HG02870 (cell line): ENCODE data around the gene EVPLL.
"Not testable (repeated sequence)": the region's sequence is repeated elsewhere in the genome, so short reads cannot be mapped to it uniquely, and the experiment has no call there.

ENCODE experiments used
- ATAC-seq: cut with Tn5 transposase; IDR thresholded peaks from one replicate; pipeline ENCODE4 v1.9.1; 2021; ENCODE audit warnings: mild to moderate bottlenecking, moderate library complexity; ENCODE audit not compliant: unreplicated experiment

Gene EVPLL

GRCh38 chr17:18378614-18379013 lies 1.0 kb downstream of the EVPLL start:
- ATAC-seq = not testable (repeated sequence)

- ATAC-seq = no peak
Measured at GRCh38 chr17:18379246-18380146, 1.9 kb downstream of the EVPLL start.

- no peak for ATAC-seq
Measured at GRCh38 chr17:18380471-18381157, 3.0 kb downstream of the EVPLL start.

GRCh38 chr17:18381158-18381952 lies 3.8 kb downstream of the EVPLL start:
- ATAC-seq = no peak

- ATAC-seq = no peak
Measured at GRCh38 chr17:18381953-18382245, 4.3 kb downstream of the EVPLL start.

GRCh38 chr17:18382441-18383078 lies 5.0 kb downstream of the EVPLL start:
- ATAC-seq = no peak

GRCh38 chr17:18383079-18383481 lies 5.5 kb downstream of the EVPLL start:
- ATAC-seq = not testable (repeated sequence)

- not testable (repeated sequence) for ATAC-seq
Measured at GRCh38 chr17:18384271-18384670, 6.7 kb downstream of the EVPLL start.

GRCh38 chr17:18387583-18387982 lies 10.0 kb downstream of the EVPLL start:
- ATAC-seq = not testable (repeated sequence)

- ATAC-seq = not testable (repeated sequence)
Measured at GRCh38 chr17:18388266-18388665, 10.7 kb downstream of the EVPLL start.

- ATAC-seq = not testable (repeated sequence)
Measured at GRCh38 chr17:18388728-18389127, 11.2 kb downstream of the EVPLL start.

- ATAC-seq = not testable (repeated sequence)
Measured at GRCh38 chr17:18401872-18402590, 24.5 kb downstream of the EVPLL start.

GRCh38 chr17:18403166-18403565 lies 25.6 kb downstream of the EVPLL start:
- ATAC-seq = not testable (repeated sequence)

- peak; percentile 77 for ATAC-seq
Measured at GRCh38 chr17:18403604-18404003, 26.0 kb downstream of the EVPLL start.

- ATAC-seq = not testable (repeated sequence)
Measured at GRCh38 chr17:18408906-18409305, 31.3 kb downstream of the EVPLL start.

- ATAC-seq = not testable (repeated sequence)
Measured at GRCh38 chr17:18409321-18409720, 31.7 kb downstream of the EVPLL start.

GRCh38 chr17:18410736-18411135 lies 33.2 kb downstream of the EVPLL start:
- not testable (repeated sequence) for ATAC-seq

GRCh38 chr17:18411377-18411864 lies 33.8 kb downstream of the EVPLL start:
- peak; percentile 8 for ATAC-seq

- ATAC-seq = peak; percentile 72
Measured at GRCh38 chr17:18412001-18412538, 34.5 kb downstream of the EVPLL start.

- not testable (repeated sequence) for ATAC-seq
Measured at GRCh38 chr17:18421521-18421920, 43.9 kb downstream of the EVPLL start.
